HG03442 (cell line): ENCODE data around the gene CAV2.

Experiments used
- ATAC-seq: cut with Tn5 transposase; IDR thresholded peaks from one replicate; pipeline ENCODE4 v1.9.1; 2021; ENCODE audit warnings: mild to moderate bottlenecking, moderate library complexity; ENCODE audit not compliant: unreplicated experiment

CAV2 gene

GRCh38 chr7:116522247-116522646, 22.7 kb downstream of the CAV2 start:
- no peak for ATAC-seq

GRCh38 chr7:116524221-116524608, 24.7 kb downstream of the CAV2 start:
- ATAC-seq: no peak

GRCh38 chr7:116524609-116525297, 25.2 kb downstream of the CAV2 start, which contains the start of gene CAV1:
TSS of gene CAV1 (plus strand) at chr7:116525036. CDS start at chr7:116525063, 27 bp downstream.
- ATAC-seq: peak; percentile 29

- peak; percentile 30 for ATAC-seq
Measured at GRCh38 chr7:116525298-116525912, 25.9 kb downstream of the CAV2 start.

GRCh38 chr7:116525913-116526861, 26.6 kb downstream of the CAV2 start:
- peak; percentile 92 for ATAC-seq

GRCh38 chr7:116526897-116527296, 27.4 kb downstream of the CAV2 start:
- ATAC-seq: no peak

GRCh38 chr7:116527521-116527920, 28.0 kb downstream of the CAV2 start:
- ATAC-seq: no peak

- ATAC-seq: no peak
Measured at GRCh38 chr7:116528008-116528789, 28.7 kb downstream of the CAV2 start.

- no peak for ATAC-seq
Measured at GRCh38 chr7:116529250-116529649, 29.7 kb downstream of the CAV2 start.

- ATAC-seq: no peak
Measured at GRCh38 chr7:116530107-116530820, 30.7 kb downstream of the CAV2 start.

- ATAC-seq: no peak
Measured at GRCh38 chr7:116532102-116532688, 32.7 kb downstream of the CAV2 start.

GRCh38 chr7:116534790-116535189, 35.3 kb downstream of the CAV2 start:
- ATAC-seq: no peak

GRCh38 chr7:116535416-116535815, 35.9 kb downstream of the CAV2 start:
- no peak for ATAC-seq

GRCh38 chr7:116538138-116538537, 38.6 kb downstream of the CAV2 start:
- ATAC-seq: no peak

- no peak for ATAC-seq
Measured at GRCh38 chr7:116539879-116540278, 40.3 kb downstream of the CAV2 start.

- no peak for ATAC-seq
Measured at GRCh38 chr7:116540743-116541142, 41.2 kb downstream of the CAV2 start.

GRCh38 chr7:116541951-116542350, 42.4 kb downstream of the CAV2 start:
- no peak for ATAC-seq

- ATAC-seq: no peak
Measured at GRCh38 chr7:116542618-116543017, 43.1 kb downstream of the CAV2 start.

- no peak for ATAC-seq
Measured at GRCh38 chr7:116543664-116544063, 44.1 kb downstream of the CAV2 start.

GRCh38 chr7:116544487-116544886, 44.9 kb downstream of the CAV2 start:
- no peak for ATAC-seq
